Measurements from ENCODE around the gene MAEL.

Gene MAEL

GRCh38 chr1:167012570-167012969, 23.5 kb downstream of the MAEL start:
- no peaks in the 10 kb centered on the region for H3K9me3 ChIP-seq (ENCODE audit: control insufficient read depth, insufficient read depth, low read length)
- H3K36me3 ChIP-seq (ENCODE audit: control insufficient read depth, low read length): no peaks in the 10 kb centered on the region
- H3K4me2 ChIP-seq (ENCODE audit: low read length): no peak overlapping the region
- no peaks in the 10 kb centered on the region for H3K9me2 ChIP-seq (replicated peaks; ENCODE audit: control insufficient read depth, low read length)
- TF ChIP-seq CTCF (IDR thresholded peaks at IDR 0.05; ENCODE audit: low read depth, low read length, poor library complexity, severe bottlenecking): no peak
- no peaks in the 10 kb centered on the region for H3F3A ChIP-seq (ENCODE audit: control insufficient read depth, insufficient read depth)
- H3K4me3 ChIP-seq (ENCODE audit: low read length): no peak overlapping the region
- no peaks in the 10 kb centered on the region for H3K79me2 ChIP-seq (ENCODE audit: control insufficient read depth, low read length)
- no peaks in the 10 kb centered on the region for H3K4me1 ChIP-seq (ENCODE audit: control insufficient read depth, low read length)
- peaks cover 7% of the 10 kb centered on the region; the same call in 1 of the 2 replicates for H3K27me3 ChIP-seq (ENCODE audit: control insufficient read depth, low read length)
- no peaks in the 10 kb centered on the region for H4K20me1 ChIP-seq (ENCODE audit: control insufficient read depth, insufficient read depth, low read depth, low read length)
- no peak overlapping the region for H3K27ac ChIP-seq (ENCODE audit: low read depth, low read length)

GRCh38 chr1:167013108-167013929, 24.2 kb downstream of the MAEL start:
- Histone ChIP-seq H3K27ac (ENCODE audit: low read depth, low read length) (no peak overlapping the region), H3K4me1 (ENCODE audit: control insufficient read depth, low read length) (no peaks in the 10 kb centered on the region), H3K9me3 (ENCODE audit: control insufficient read depth, insufficient read depth, low read length) (no peaks in the 10 kb centered on the region), H3K79me2 (ENCODE audit: control insufficient read depth, low read length) (no peaks in the 10 kb centered on the region), H3K36me3 (ENCODE audit: control insufficient read depth, low read length) (no peaks in the 10 kb centered on the region), H3K27me3 (ENCODE audit: control insufficient read depth, low read length) (peaks cover 7% of the 10 kb centered on the region; the same call in 1 of the 2 replicates), H3K4me2 (ENCODE audit: low read length) (no peak overlapping the region), H3K9me2 (replicated peaks; ENCODE audit: control insufficient read depth, low read length) (no peaks in the 10 kb centered on the region), H4K20me1 (ENCODE audit: control insufficient read depth, insufficient read depth, low read depth, low read length) (no peaks in the 10 kb centered on the region), H3K4me3 (ENCODE audit: low read length) (no peak overlapping the region), H3F3A (ENCODE audit: control insufficient read depth, insufficient read depth) (no peaks in the 10 kb centered on the region)
- TF ChIP-seq EZH2phosphoT487 (IDR thresholded peaks at IDR 0.05; ENCODE audit: borderline replicate concordance, low read length): no peak
- no peak for TF ChIP-seq CTCF (IDR thresholded peaks at IDR 0.05; ENCODE audit: low read depth, low read length, poor library complexity, severe bottlenecking)

- H3K27me3 ChIP-seq (ENCODE audit: control insufficient read depth, low read length): peaks cover 7% of the 10 kb centered on the region; the same call in 1 of the 2 replicates
- no peaks in the 10 kb centered on the region for H3K9me3 ChIP-seq (ENCODE audit: control insufficient read depth, insufficient read depth, low read length)
- H3K4me2 ChIP-seq (ENCODE audit: low read length): no peak overlapping the region
- no peaks in the 10 kb centered on the region for H3K36me3 ChIP-seq (ENCODE audit: control insufficient read depth, low read length)
- H3F3A ChIP-seq (ENCODE audit: control insufficient read depth, insufficient read depth): no peaks in the 10 kb centered on the region
- no peaks in the 10 kb centered on the region for H3K79me2 ChIP-seq (ENCODE audit: control insufficient read depth, low read length)
- no peak for TF ChIP-seq EZH2phosphoT487 (IDR thresholded peaks at IDR 0.05; ENCODE audit: borderline replicate concordance, low read length)
- TF ChIP-seq CTCF (IDR thresholded peaks at IDR 0.05; ENCODE audit: low read depth, low read length, poor library complexity, severe bottlenecking): no peak
- H3K4me1 ChIP-seq (ENCODE audit: control insufficient read depth, low read length): no peaks in the 10 kb centered on the region
- no peaks in the 10 kb centered on the region for H3K9me2 ChIP-seq (replicated peaks; ENCODE audit: control insufficient read depth, low read length)
- H3K27ac ChIP-seq (ENCODE audit: low read depth, low read length): no peak overlapping the region
- H4K20me1 ChIP-seq (ENCODE audit: control insufficient read depth, insufficient read depth, low read depth, low read length): no peaks in the 10 kb centered on the region
- H3K4me3 ChIP-seq (ENCODE audit: low read length): no peak overlapping the region
These were observed 27.1 kb downstream of the MAEL start for GRCh38 chr1:167016100-167016750.
